GM23248 (cell line): ENCODE measurements around the gene HSP90AB1.

ENCODE experiments used
- EZH2 ChIP-seq: fragments of 200-600 bp; sonication (generic); IDR thresholded peaks from 2 replicates; pipeline ENCODE4 v1.6.1; 2018; ENCODE audit warnings: antibody characterized with exemption, mild to moderate bottlenecking; ENCODE audit not compliant: insufficient read depth, poor library complexity, severe bottlenecking
- EZH2phosphoT487 ChIP-seq: fragments of 200-600 bp; sonication (generic); IDR thresholded peaks from 2 replicates; pipeline ENCODE4 v1.6.1; 2018; ENCODE audit warnings: antibody characterized with exemption, moderate library complexity, mild to moderate bottlenecking, low read depth; ENCODE audit not compliant: insufficient read depth

- TF ChIP-seq EZH2 (no peak), EZH2phosphoT487 (no peak)
These were observed 21.3 kb downstream of the HSP90AB1 start for GRCh38 chr6:44268095-44268628.
